ENCODE measurements around the gene NDUFA13.

NDUFA13 gene

DNA sequence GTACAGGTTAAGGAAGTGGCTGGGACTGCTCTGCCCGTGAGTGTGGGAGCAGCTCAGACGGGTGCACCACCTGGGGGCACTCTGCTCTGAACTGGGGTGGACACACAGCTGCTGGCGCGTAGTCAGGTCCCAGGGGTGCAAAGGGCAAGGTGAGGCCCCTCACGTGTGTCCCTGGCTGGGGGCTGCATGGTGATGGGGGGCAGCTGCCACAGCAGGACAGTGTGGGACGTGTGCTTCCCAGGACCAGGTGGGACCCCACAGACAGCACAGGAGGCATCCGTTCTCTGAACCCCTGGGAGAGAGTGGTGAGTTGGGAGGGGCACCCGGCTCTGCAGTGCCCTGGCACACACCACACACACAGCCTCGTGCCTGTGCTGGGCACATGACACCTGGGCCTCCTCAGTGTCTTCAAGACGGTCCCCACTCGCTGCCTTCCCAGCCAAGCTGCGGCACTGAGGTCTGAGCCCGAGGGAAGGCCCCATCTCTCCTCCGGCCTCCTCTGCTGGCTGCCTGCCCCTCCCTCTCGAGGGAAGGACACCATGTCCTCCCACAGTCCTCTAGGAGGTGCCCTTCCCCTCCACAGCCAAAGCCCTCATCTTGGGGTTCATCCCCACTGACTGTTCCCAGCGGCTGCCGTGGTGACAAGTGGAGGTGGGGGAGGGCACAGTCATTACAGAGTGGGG is 46.8 kb downstream of the NDUFA13 start:
- Histone ChIP-seq H3K36me3 (no peaks in the 10 kb centered on the region), H3K27me3 (no peaks in the 10 kb centered on the region), H3K9me3 (no peaks in the 10 kb centered on the region), H3K4me3 (ENCODE audit: low read depth in 1 of 2, low read length in 1 of 2) (no peak overlapping the region), H3K4me1 (ENCODE audit: control insufficient read depth in 1 of 2, insufficient read depth in 1 of 2, low read depth in 1 of 2, low read length in 1 of 2) (peaks cover 5 to 6% of the 10 kb centered on the region in 2 experiments), H3K27ac (no peak overlapping the region)
- TF ChIP-seq, protein P1, sequence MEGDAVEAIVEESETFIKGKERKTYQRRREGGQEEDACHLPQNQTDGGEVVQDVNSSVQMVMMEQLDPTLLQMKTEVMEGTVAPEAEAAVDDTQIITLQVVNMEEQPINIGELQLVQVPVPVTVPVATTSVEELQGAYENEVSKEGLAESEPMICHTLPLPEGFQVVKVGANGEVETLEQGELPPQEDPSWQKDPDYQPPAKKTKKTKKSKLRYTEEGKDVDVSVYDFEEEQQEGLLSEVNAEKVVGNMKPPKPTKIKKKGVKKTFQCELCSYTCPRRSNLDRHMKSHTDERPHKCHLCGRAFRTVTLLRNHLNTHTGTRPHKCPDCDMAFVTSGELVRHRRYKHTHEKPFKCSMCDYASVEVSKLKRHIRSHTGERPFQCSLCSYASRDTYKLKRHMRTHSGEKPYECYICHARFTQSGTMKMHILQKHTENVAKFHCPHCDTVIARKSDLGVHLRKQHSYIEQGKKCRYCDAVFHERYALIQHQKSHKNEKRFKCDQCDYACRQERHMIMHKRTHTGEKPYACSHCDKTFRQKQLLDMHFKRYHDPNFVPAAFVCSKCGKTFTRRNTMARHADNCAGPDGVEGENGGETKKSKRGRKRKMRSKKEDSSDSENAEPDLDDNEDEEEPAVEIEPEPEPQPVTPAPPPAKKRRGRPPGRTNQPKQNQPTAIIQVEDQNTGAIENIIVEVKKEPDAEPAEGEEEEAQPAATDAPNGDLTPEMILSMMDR (IDR thresholded peaks at IDR 0.05) = no peak

DNA sequence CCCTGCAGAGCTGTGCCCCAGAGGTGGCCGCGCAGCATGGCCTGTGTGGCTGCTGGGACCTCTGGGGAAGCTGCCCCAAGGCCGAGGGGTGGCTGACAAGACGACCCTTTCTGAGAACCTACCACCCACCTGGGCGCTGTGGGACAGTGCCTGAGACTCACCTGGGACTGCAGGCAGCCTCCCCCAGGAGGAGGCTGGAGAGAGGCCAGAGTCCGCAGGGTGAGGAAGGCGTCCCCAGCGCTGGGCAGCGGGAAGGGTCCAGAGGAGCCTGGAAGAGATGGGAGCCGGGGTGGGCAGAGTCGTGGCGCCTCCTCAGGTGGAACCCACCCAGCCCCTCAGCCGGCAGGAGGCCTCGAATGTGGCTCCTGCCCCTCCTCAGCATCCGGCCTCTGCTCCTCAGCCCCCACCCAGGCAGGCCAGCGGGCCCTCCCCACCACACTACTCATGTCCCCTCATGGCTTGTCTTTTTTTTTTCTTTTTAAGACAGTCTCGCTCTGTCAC is 47.4 kb downstream of the NDUFA13 start:
- H3K27me3 ChIP-seq = no peaks in the 10 kb centered on the region
- H3K9me3 ChIP-seq = no peaks in the 10 kb centered on the region
- H3K4me3 ChIP-seq (ENCODE audit: low read depth in 1 of 2, low read length in 1 of 2) = no peak overlapping the region
- H3K36me3 ChIP-seq = no peaks in the 10 kb centered on the region
- peaks cover 5 to 6% of the 10 kb centered on the region in 2 experiments for H3K4me1 ChIP-seq (ENCODE audit: control insufficient read depth in 1 of 2, insufficient read depth in 1 of 2, low read depth in 1 of 2, low read length in 1 of 2)
- no peak overlapping the region for H3K27ac ChIP-seq
- TF ChIP-seq, protein P1 (IDR thresholded peaks at IDR 0.05) = no peak

DNA sequence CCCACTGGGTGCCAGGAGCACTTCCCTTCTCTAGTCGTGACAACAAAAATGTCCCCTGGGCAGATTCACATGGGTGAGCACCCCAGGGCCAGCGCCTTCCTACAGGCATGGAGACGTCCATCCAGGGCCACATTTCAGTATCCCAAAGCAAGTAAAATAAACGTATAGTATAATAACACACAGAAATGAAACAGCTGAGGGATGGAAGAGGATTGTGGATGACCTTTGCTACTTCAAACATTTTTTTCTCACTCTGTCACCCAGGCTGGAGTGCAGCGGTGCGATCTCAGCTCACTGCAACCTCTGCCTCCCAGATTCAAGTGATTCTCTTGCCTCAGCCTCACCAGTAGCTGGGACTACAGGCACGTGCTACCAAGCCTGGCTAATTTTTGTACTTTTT is 50.3 kb downstream of the NDUFA13 start:
- Histone ChIP-seq H3K27ac (no peak overlapping the region), H3K27me3 (no peaks in the 10 kb centered on the region), H3K4me1 (ENCODE audit: control insufficient read depth in 1 of 2, insufficient read depth in 1 of 2, low read depth in 1 of 2, low read length in 1 of 2) (no peaks in the 10 kb centered on the region), H3K36me3 (no peaks in the 10 kb centered on the region), H3K9me3 (no peaks in the 10 kb centered on the region), H3K4me3 (ENCODE audit: low read depth in 1 of 2, low read length in 1 of 2) (no peak overlapping the region)
- TF ChIP-seq, protein P1 (IDR thresholded peaks at IDR 0.05) = no peak

DNA sequence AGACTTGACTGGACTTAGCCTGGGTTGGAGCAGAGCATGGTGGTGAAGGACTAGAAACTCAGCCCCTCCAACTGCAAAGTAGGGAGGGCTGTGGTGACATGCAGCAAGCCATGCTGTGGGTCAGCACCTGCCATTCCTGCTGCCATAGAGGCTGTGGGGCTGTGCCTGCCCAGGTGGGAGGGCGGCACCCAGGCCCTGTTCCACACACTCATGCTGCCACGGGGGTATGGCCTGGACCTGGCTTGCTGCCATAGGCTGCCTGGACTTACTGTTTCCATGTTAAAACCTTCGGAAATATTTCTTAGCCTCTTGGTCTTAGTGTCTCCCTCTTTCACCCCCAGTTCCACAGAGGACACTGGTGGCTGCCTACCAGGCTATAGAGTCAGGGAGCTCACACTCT is 51.4 kb downstream of the NDUFA13 start:
- TF ChIP-seq, protein P1 (IDR thresholded peaks at IDR 0.05) = no peak
- H3K36me3 ChIP-seq = no peaks in the 10 kb centered on the region
- no peak overlapping the region for H3K4me3 ChIP-seq (ENCODE audit: low read depth in 1 of 2, low read length in 1 of 2)
- no peaks in the 10 kb centered on the region for H3K27me3 ChIP-seq
- no peaks in the 10 kb centered on the region for H3K4me1 ChIP-seq (ENCODE audit: control insufficient read depth in 1 of 2, insufficient read depth in 1 of 2, low read depth in 1 of 2, low read length in 1 of 2)
- H3K27ac ChIP-seq = no peak overlapping the region
- no peaks in the 10 kb centered on the region for H3K9me3 ChIP-seq

DNA sequence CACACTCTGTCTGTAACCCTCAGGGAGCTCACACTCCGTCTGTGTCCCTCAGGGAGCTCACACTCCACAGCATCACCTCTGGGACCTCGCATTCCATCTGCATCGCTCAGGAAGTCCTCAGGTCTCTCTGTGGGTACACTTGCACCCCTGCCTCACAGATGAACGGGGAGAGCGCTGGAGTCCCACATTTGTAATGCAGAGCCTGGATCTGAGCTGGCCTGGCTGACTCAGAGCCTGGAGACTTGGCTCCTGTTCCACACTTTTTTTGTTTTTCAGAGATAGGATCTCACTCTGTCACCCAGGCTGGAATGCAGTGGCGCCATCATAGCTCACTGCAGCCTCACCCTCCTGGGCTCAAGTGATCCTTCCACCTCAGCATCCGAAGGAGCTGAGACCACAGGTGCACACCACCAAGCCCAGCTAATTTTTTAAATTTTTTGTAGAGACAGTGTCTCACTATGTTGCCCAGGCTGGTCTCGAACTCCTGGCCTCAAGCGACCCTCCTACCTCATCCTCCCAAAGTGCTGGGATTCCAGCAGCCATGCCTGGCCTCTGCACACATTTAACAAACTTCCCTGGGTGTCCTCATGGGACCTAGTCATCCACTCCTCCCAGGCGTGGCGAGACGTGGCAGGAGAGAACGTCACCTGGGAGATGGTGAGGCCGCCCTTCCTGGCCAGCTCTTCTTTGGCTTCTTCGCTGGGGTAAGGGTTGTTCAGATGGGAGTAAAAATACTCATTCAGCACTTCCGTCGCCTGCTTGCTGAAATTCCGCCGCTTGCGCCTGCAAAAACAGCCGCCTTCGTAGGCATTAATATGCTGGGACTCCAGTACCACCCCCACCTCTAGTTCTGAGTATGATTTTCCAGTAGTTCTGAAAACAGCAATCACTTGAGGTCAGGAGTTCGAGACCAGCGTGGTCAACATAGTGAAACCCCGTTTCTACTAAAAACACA is 53.1 kb downstream of the NDUFA13 start:
- no peaks in the 10 kb centered on the region for H3K36me3 ChIP-seq

More for the DNA sequence above, 53.1 kb downstream of the NDUFA13 start:
- no peaks in the 10 kb centered on the region for H3K27me3 ChIP-seq
- no peak overlapping the region for H3K27ac ChIP-seq
- H3K4me3 ChIP-seq (ENCODE audit: low read depth in 1 of 2, low read length in 1 of 2) = no peak overlapping the region
- H3K9me3 ChIP-seq = no peaks in the 10 kb centered on the region
- TF ChIP-seq, protein P1 (IDR thresholded peaks at IDR 0.05) = no peak
- no peaks in the 10 kb centered on the region for H3K4me1 ChIP-seq (ENCODE audit: control insufficient read depth in 1 of 2, insufficient read depth in 1 of 2, low read depth in 1 of 2, low read length in 1 of 2)

Measured in neutrophil (primary cell).